Measurements from ENCODE around the gene EPB41. TPM values are rescaled to one million over a fixed set of nuclear protein-coding genes. Genes with fewer than 3 reads are reported as not detected.

The EPB41 gene
- total and polyA plus RNA-seq, 2 experiments from 2014 or later = 0.89 to 1.5 TPM

DNA sequence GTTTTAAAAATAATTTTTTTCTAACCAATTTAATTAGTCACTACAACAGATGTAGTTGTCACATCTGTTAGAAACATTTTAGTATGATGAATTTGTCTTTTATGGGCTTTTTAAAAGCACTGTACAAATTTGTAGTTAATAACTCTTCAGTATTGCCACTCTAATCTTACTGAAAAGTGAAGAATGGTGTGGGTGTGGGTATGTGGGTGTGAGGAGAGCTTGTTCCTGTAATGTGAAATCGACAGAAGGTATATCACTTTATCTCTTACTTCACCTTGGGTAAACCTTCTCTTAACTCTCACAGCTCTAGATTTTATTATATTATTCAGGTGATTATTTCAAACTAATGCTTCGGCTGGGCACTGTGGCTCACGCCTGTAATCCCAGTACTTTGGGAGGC lies 166.8 kb downstream of the EPB41 start:
- DNase-seq = no peak
- Histone ChIP-seq H3K27me3 (replicated peaks; ENCODE audit: insufficient read depth) (no peaks in the 10 kb centered on the region), H3K79me2 (ENCODE audit: insufficient read depth) (no peaks in the 10 kb centered on the region), H3F3A (ENCODE audit: insufficient read depth) (no peaks in the 10 kb centered on the region), H3K27ac (no peak overlapping the region), H4K20me1 (ENCODE audit: insufficient read depth) (no peaks in the 10 kb centered on the region), H3K9me3 (ENCODE audit: low read depth) (no peaks in the 10 kb centered on the region), H3K4me1 (ENCODE audit: insufficient read depth) (no peaks in the 10 kb centered on the region), H3K9ac (no peak overlapping the region), H3K4me2 (ENCODE audit: unreplicated experiment) (no peak overlapping the region), H3K36me3 (ENCODE audit: low read depth) (no peaks in the 10 kb centered on the region), H3K4me3 (no peak overlapping the region), H2AFZ (no peak overlapping the region), H3K9me2 (ENCODE audit: insufficient read depth) (no peaks in the 10 kb centered on the region)
- WGBS, 2 experiments (ENCODE audit: low coverage in 1 of 2, low lambda C conversion rate in 2 of 2, missing lambda C conversion rate in 2 of 2) = 80 to 92% methylated on average over 3 of the region's 3 CpGs
- in situ Hi-C loops (cut with MboI) = no loop called here
- TF ChIP-seq EZH2 (IDR thresholded peaks at IDR 0.05; ENCODE audit: insufficient read depth, poor library complexity, severe bottlenecking) = no peak
- TF ChIP-seq EZH2phosphoT487 (IDR thresholded peaks at IDR 0.05; ENCODE audit: insufficient read depth, low read depth) = no peak

DNA sequence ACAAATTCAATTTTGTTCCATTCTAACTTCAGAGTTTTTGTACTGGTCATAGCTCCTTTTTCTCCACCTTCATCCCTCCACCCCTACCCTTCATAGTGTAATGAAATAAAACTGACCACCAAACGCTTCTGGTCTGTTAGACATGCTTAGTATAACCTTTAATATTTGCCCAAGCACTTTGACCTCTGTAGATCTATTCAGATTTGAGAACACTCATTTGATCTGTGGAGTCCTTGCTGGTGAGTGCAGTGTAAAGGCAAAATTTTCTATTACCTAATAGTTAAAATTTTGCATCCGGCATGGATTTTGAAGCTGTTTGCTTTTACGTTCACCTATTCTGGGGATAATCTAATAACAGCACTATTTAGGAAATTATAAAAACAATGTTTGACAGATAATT lies 168.2 kb downstream of the EPB41 start:
- no peak for DNase-seq
- Histone ChIP-seq H4K20me1 (ENCODE audit: insufficient read depth) (no peaks in the 10 kb centered on the region), H3K9ac (no peak overlapping the region), H3K79me2 (ENCODE audit: insufficient read depth) (no peaks in the 10 kb centered on the region), H3K27me3 (replicated peaks; ENCODE audit: insufficient read depth) (no peaks in the 10 kb centered on the region), H3F3A (ENCODE audit: insufficient read depth) (no peaks in the 10 kb centered on the region), H3K27ac (no peak overlapping the region), H3K4me3 (no peak overlapping the region), H3K9me2 (ENCODE audit: insufficient read depth) (no peaks in the 10 kb centered on the region), H3K4me2 (ENCODE audit: unreplicated experiment) (no peak overlapping the region), H2AFZ (no peak overlapping the region), H3K4me1 (ENCODE audit: insufficient read depth) (no peaks in the 10 kb centered on the region), H3K9me3 (ENCODE audit: low read depth) (no peaks in the 10 kb centered on the region), H3K36me3 (ENCODE audit: low read depth) (no peaks in the 10 kb centered on the region)
- 95 to 96% methylated on average over 3 of the region's 3 CpGs for WGBS, 2 experiments (ENCODE audit: low coverage in 1 of 2, low lambda C conversion rate in 2 of 2, missing lambda C conversion rate in 2 of 2)
- in situ Hi-C loops (cut with MboI) = no loop called here
- TF ChIP-seq EZH2phosphoT487 (IDR thresholded peaks at IDR 0.05; ENCODE audit: insufficient read depth, low read depth) = no peak
- TF ChIP-seq EZH2 (IDR thresholded peaks at IDR 0.05; ENCODE audit: insufficient read depth, poor library complexity, severe bottlenecking) = no peak

DNA sequence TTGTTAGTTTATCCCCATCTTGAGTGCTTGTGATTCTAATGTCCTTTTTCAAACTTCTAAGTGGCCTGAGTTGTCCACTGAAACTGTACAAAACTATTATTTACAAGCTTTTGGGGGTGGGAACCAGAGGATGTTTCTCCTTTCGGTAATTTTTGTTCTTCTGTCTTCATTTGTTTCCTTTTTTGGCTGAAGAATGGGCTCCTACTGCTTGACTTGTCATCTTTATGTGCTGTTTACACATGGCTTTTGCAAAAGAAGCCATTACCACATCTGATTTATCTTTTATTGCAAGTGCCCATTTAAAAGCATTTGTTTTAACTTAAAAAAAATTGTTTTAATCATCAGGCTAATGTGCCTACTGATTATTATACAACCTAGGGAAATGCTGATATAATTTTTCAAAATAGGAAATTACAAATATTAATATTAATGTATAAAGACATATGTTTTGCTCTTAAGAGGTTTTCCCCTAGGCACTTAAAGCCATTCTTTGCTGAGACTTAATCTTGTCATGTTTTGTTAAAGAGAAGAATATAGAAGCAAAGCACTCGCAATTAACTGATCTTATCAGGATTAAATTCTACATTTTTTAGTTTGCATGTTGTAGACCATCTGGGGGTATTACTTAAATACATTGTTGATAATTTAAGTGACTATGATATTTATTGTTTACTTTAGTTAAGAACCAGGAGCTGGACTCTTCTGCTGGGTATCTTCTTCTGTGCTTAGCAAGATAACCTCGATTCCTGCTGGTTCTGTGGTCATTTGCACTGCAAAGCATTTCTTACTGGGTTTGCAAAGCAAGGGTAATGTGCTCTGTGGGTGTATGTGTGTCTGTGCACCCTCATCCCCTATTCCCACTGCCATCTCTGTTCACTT lies 169.2 kb downstream of the EPB41 start:
- H3K4me1 ChIP-seq (ENCODE audit: insufficient read depth) = no peaks in the 10 kb centered on the region
- TF ChIP-seq EZH2 (IDR thresholded peaks at IDR 0.05; ENCODE audit: insufficient read depth, poor library complexity, severe bottlenecking) (no peak), EZH2phosphoT487 (IDR thresholded peaks at IDR 0.05; ENCODE audit: insufficient read depth, low read depth) (no peak)
- DNase-seq = no peak
- in situ Hi-C loops (cut with MboI) = no loop called here
- H4K20me1 ChIP-seq (ENCODE audit: insufficient read depth) = no peaks in the 10 kb centered on the region
- no peak overlapping the region for H3K9ac ChIP-seq
- no peak overlapping the region for H3K4me2 ChIP-seq (ENCODE audit: unreplicated experiment)
- no peaks in the 10 kb centered on the region for H3K36me3 ChIP-seq (ENCODE audit: low read depth)
- no peak overlapping the region for H3K4me3 ChIP-seq
- H2AFZ ChIP-seq = no peak overlapping the region
- WGBS, 2 experiments (ENCODE audit: low coverage in 1 of 2, low lambda C conversion rate in 2 of 2, missing lambda C conversion rate in 2 of 2) = 79 to 83% methylated on average over 3 of the region's 3 CpGs
- H3K9me2 ChIP-seq (ENCODE audit: insufficient read depth) = no peaks in the 10 kb centered on the region
- H3K79me2 ChIP-seq (ENCODE audit: insufficient read depth) = no peaks in the 10 kb centered on the region
- H3K27me3 ChIP-seq (replicated peaks; ENCODE audit: insufficient read depth) = no peaks in the 10 kb centered on the region
- H3F3A ChIP-seq (ENCODE audit: insufficient read depth) = no peaks in the 10 kb centered on the region
- no peaks in the 10 kb centered on the region for H3K9me3 ChIP-seq (ENCODE audit: low read depth)
- H3K27ac ChIP-seq = no peak overlapping the region

DNA sequence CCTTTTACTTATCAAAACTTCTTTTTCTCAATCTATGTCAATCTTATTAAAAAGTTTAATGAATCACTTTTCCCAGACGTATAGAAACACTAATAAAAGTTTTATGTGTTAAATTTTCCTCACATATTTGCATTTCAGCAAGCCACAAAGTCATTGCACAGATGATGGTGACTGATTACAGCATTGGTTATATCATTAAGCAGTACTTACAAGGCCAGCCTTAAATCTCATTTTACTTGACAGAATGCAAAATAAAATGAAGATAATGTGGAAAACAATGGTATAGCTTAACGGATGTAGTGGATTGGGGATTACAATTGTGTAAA lies 169.8 kb downstream of the EPB41 start:
- Histone ChIP-seq H3K9me2 (ENCODE audit: insufficient read depth) (no peaks in the 10 kb centered on the region), H3K27me3 (replicated peaks; ENCODE audit: insufficient read depth) (no peaks in the 10 kb centered on the region), H4K20me1 (ENCODE audit: insufficient read depth) (no peaks in the 10 kb centered on the region), H3K79me2 (ENCODE audit: insufficient read depth) (no peaks in the 10 kb centered on the region), H3K4me3 (no peak overlapping the region), H3F3A (ENCODE audit: insufficient read depth) (no peaks in the 10 kb centered on the region), H3K9ac (no peak overlapping the region), H3K4me1 (ENCODE audit: insufficient read depth) (no peaks in the 10 kb centered on the region), H3K36me3 (ENCODE audit: low read depth) (no peaks in the 10 kb centered on the region), H3K4me2 (ENCODE audit: unreplicated experiment) (no peak overlapping the region), H2AFZ (no peak overlapping the region), H3K27ac (no peak overlapping the region), H3K9me3 (ENCODE audit: low read depth) (no peaks in the 10 kb centered on the region)
- DNase-seq = no peak
- WGBS, 2 experiments (ENCODE audit: low coverage in 1 of 2, low lambda C conversion rate in 2 of 2, missing lambda C conversion rate in 2 of 2) = 83 to 87% methylated on average over 2 of the region's 2 CpGs
- no peak for TF ChIP-seq EZH2 (IDR thresholded peaks at IDR 0.05; ENCODE audit: insufficient read depth, poor library complexity, severe bottlenecking)
- TF ChIP-seq EZH2phosphoT487 (IDR thresholded peaks at IDR 0.05; ENCODE audit: insufficient read depth, low read depth) = no peak
- in situ Hi-C loops (cut with MboI) = no loop called here

Data from GM23248 (cell line).